ENCODE measurements around the gene MFNG. TPM values are rescaled to one million over a fixed set of nuclear protein-coding genes. Genes with fewer than 3 reads are reported as not detected.
A peak's percentile ranks its signal among the peaks of the same experiment; 100 is the strongest.

MFNG gene
- polyA plus RNA-seq, 1 experiment = not detected

- TF ChIP-seq CTCF (IDR thresholded peaks at IDR 0.05; ENCODE audit: insufficient read depth, low read depth, low read length) = no peak
- H3K4me3 ChIP-seq (ENCODE audit: low read depth, low read length) = peak overlapping the region; percentile 32; the same call in 1 of the 2 replicates
- ChIA-PET POLR2A (no interaction called here), CTCF (no interaction called here)
- DNase-seq (ENCODE audit: low read depth) = no peak
- no peaks in the 10 kb centered on the region for H3K36me3 ChIP-seq (ENCODE audit: control insufficient read depth, insufficient read depth, low read length)
- H3K27me3 ChIP-seq (ENCODE audit: control insufficient read depth, insufficient read depth, low read length) = peaks cover 18% of the 10 kb centered on the region
Measured at GRCh38 chr22:37419370-37419968, 66.7 kb downstream of the MFNG start.

Other genes starting within 250 kb of the MFNG start
- gene RAC2, start 242.1 kb downstream of the MFNG start, polyA plus RNA-seq (2011; rRNA removed) = 13.7 and 25.7 TPM in 2 replicates
- gene CYTH4, start 203.9 kb downstream of the MFNG start, polyA plus RNA-seq (2011; rRNA removed) = not detected in 2 replicates
- 0.34 and 0.39 TPM in 2 replicates for gene ELFN2, start 58.9 kb downstream of the MFNG start, polyA plus RNA-seq (2011; rRNA removed)
- 2.3 and 4.5 TPM in 2 replicates for gene CARD10, start 33.0 kb upstream of the MFNG start, polyA plus RNA-seq (2011; rRNA removed)
- 19.1 and 36.3 TPM in 2 replicates for gene CDC42EP1, start 74.1 kb upstream of the MFNG start, polyA plus RNA-seq (2011; rRNA removed)
- not detected in 2 replicates for gene LGALS2, start 93.7 kb upstream of the MFNG start, polyA plus RNA-seq (2011; rRNA removed)
- 22.5 and 34.6 TPM in 2 replicates for gene GGA1, start 122.5 kb upstream of the MFNG start, polyA plus RNA-seq (2011; rRNA removed)
- gene SH3BP1, start 153.3 kb upstream of the MFNG start, polyA plus RNA-seq (2011; rRNA removed) = 4.7 and 5.8 TPM in 2 replicates
- 16.4 and 24.0 TPM in 2 replicates for gene PDXP, start 172.3 kb upstream of the MFNG start, polyA plus RNA-seq (2011; rRNA removed)
- gene LGALS1, start 189.3 kb upstream of the MFNG start, polyA plus RNA-seq (2011; rRNA removed) = 9,083 and 9,143 TPM in 2 replicates
- 11.0 and 16.5 TPM in 2 replicates for gene NOL12, start 200.0 kb upstream of the MFNG start, polyA plus RNA-seq (2011; rRNA removed)
- 52.0 and 73.9 TPM in 2 replicates for gene TRIOBP, start 210.7 kb upstream of the MFNG start, polyA plus RNA-seq (2011; rRNA removed)

All from BJ (cell line).